ENCODE measurements around the gene ARMC2. TPM values are rescaled to one million over a fixed set of nuclear protein-coding genes. Genes with fewer than 3 reads are reported as not detected.

The ARMC2 gene
- polyA plus RNA-seq, 1 of the 3 experiments (the other 2 are of a cell fraction): 2.4 TPM

- no peaks in the 10 kb centered on the region for H3K9me2 ChIP-seq
- TF ChIP-seq CHD2 (IDR thresholded peaks at IDR 0.05; ENCODE audit: low read length, partially characterized antibody) (peak; percentile 24), GABPA (IDR thresholded peaks at IDR 0.05; ENCODE audit: low read depth) (no peak), YY1 (IDR thresholded peaks at IDR 0.05; ENCODE audit: low read depth) (peak; percentile 62; the same call in 1 of the 2 replicates), NRF1 (IDR thresholded peaks at IDR 0.05; ENCODE audit: low read depth, low read length) (no peak), RXRA (IDR thresholded peaks at IDR 0.05; ENCODE audit: borderline replicate concordance, low read depth) (no peak), CTCF (IDR thresholded peaks at IDR 0.05) (peak; percentile 93), MXI1 (IDR thresholded peaks at IDR 0.05; ENCODE audit: low read depth, low read length) (peak; percentile 36; the same call in 1 of the 2 replicates), RCOR1 (IDR thresholded peaks at IDR 0.05; ENCODE audit: low read length) (no peak), SMC3 (IDR thresholded peaks at IDR 0.05; ENCODE audit: low read depth, low read length) (peak; percentile 98), REST (IDR thresholded peaks at IDR 0.05; ENCODE audit: low read depth, low read length) (0 out of 2 replicates have a peak, but pooled peaks have one; percentile 16), FOXJ3 (CRISPR knock-in tag; IDR thresholded peaks at IDR 0.05) (0 out of 2 replicates have a peak, but pooled peaks have one; percentile 43), USF1 (IDR thresholded peaks at IDR 0.05; ENCODE audit: borderline replicate concordance, low read depth) (no peak), RAD21 (IDR thresholded peaks at IDR 0.05; ENCODE audit: low read length) (peak; percentile 91)
- POLR2A ChIA-PET: no interaction called here
- H2AFZ ChIP-seq (ENCODE audit: low read depth): peak overlapping the region; percentile 72
- H3K4me3 ChIP-seq (ENCODE audit: low read depth in 2 of 2, low read length in 1 of 2): no peak overlapping the region; a peak in 1 of 4 replicates
- H3K79me2 ChIP-seq (ENCODE audit: insufficient read depth): no peaks in the 10 kb centered on the region
- no peak overlapping the region for H3K4me2 ChIP-seq
- no peaks in the 10 kb centered on the region for H4K20me1 ChIP-seq (ENCODE audit: insufficient read depth)
- H3K9me3 ChIP-seq: no peaks in the 10 kb centered on the region
- DNase-seq: peak; percentile 89
- peak overlapping the region in 1 of 2 experiments; percentile 62; a peak in 2 of 4 replicates for H3K27ac ChIP-seq (ENCODE audit: low read depth in 2 of 2, low read length in 1 of 2)
- 33% methylated on average over 4 of the region's 4 CpGs for WGBS (ENCODE audit: low lambda C conversion rate)
- H3K27me3 ChIP-seq (ENCODE audit: insufficient read depth): no peaks in the 10 kb centered on the region
- H3F3A ChIP-seq (replicated peaks; ENCODE audit: insufficient read depth): no peaks in the 10 kb centered on the region
- CTCF ChIA-PET: interaction anchor here (0.6 to 4.8 kb wide), 31 partner anchors 8 to 303 kb away, joined by 3 to 50 read pairs (median 4); partner anchors contain the start of gene ARMC2
- H3K36me3 ChIP-seq (replicated peaks in 1 of 2; ENCODE audit: control insufficient read depth in 1 of 2, insufficient read depth in 2 of 2, low read length in 1 of 2): no peaks in the 10 kb centered on the region
- H3K4me1 ChIP-seq (ENCODE audit: control insufficient read depth in 1 of 2, insufficient read depth in 2 of 2, low read depth in 1 of 2, low read length in 1 of 2): peaks cover 0 to 13% of the 10 kb centered on the region in 2 experiments; a peak in 2 of 4 replicates
- no peak overlapping the region for H3K9ac ChIP-seq
These were observed 12.9 kb upstream of the ARMC2 start for GRCh38 chr6:108835218-108835850.
